Astrocyte of the cerebellum (primary cell): ENCODE measurements around the gene KCNK13.
A peak's percentile ranks its signal among the peaks of the same experiment; 100 is the strongest.

Source experiments
- DNase-seq: peaks from one replicate; pipeline ENCODE4 v3.0.0-alpha.2; 2011; ENCODE audit warnings: low read depth
- H3K4me3 ChIP-seq: 2 replicates; pipeline ENCODE4 v1.5.1; 2011; ENCODE audit warnings: mild to moderate bottlenecking, low read depth, low read length, moderate library complexity
- CTCF ChIP-seq: IDR thresholded peaks from 2 replicates; pipeline ENCODE4 v1.5.1; 2012; ENCODE audit warnings: low read length, low read depth, moderate library complexity, mild to moderate bottlenecking; ENCODE audit errors: missing control alignments
- in situ Hi-C: cut with HindIII; loops from 2 replicates; pipeline ENCODE4 v1.10.0; 2017; ENCODE audit warnings: low sequenced_read_pairs

Gene KCNK13

GRCh38 chr14:90060312-90060964 is 1.4 kb upstream of the KCNK13 start:
- H3K4me3 ChIP-seq: peak overlapping the region; percentile 49
- no peak for DNase-seq
- in situ Hi-C loops: no loop called here
- TF ChIP-seq CTCF: peak; percentile 60

- in situ Hi-C loops: no loop called here
These were observed 669 bp upstream of the KCNK13 start for GRCh38 chr14:90060965-90061684.

GRCh38 chr14:90062127-90062794 is 467 bp downstream of the KCNK13 start:
- DNase-seq: no peak
- TF ChIP-seq CTCF: no peak
- in situ Hi-C loops: no loop called here
- H3K4me3 ChIP-seq: peak overlapping the region; percentile 49

More at GRCh38 chr14:90060965-90061684, 669 bp upstream of the KCNK13 start:
- peak overlapping the region; percentile 49 for H3K4me3 ChIP-seq
- no peak for TF ChIP-seq CTCF
- no peak for DNase-seq

GRCh38 chr14:90062822-90063539 is 1.2 kb downstream of the KCNK13 start:
- in situ Hi-C loops: no loop called here
- no peak for TF ChIP-seq CTCF
- no peak for DNase-seq
- no peak overlapping the region for H3K4me3 ChIP-seq

- TF ChIP-seq CTCF: no peak
These were observed 10.6 kb downstream of the KCNK13 start for GRCh38 chr14:90072350-90072749.

GRCh38 chr14:90079576-90079975 is 17.8 kb downstream of the KCNK13 start:
- no peak for DNase-seq
- no peak for TF ChIP-seq CTCF
- in situ Hi-C loops: no loop called here

More at GRCh38 chr14:90072350-90072749, 10.6 kb downstream of the KCNK13 start:
- no peak overlapping the region for H3K4me3 ChIP-seq
- no peak for DNase-seq
- in situ Hi-C loops: no loop called here

More at GRCh38 chr14:90079576-90079975, 17.8 kb downstream of the KCNK13 start:
- H3K4me3 ChIP-seq: no peak overlapping the region
